ENCODE results near the gene GPR137C. TPM values are rescaled to one million over a fixed set of nuclear protein-coding genes. Genes with fewer than 3 reads are reported as not detected.

The GPR137C gene
- total RNA-seq, 5 donors from 2014 or later (not counting 1 experiment from before 2014, with no cell fraction given), result 0.13 to 0.33 (median 0.15) TPM; not detected in 2

GRCh38 chr14:52547027-52547426 lies 5.6 kb upstream of the GPR137C start:
- peaks cover 7% of the 10 kb centered on the region for H3K36me3 Mint-ChIP-seq
- H3K4me1 ChIP-seq (ENCODE audit: control insufficient read depth in 1 of 2, extremely low read depth in 1 of 2, insufficient read depth in 2 of 2, low read length in 2 of 2), result peaks cover 10 to 12% of the 10 kb centered on the region in 2 experiments
- no peaks in the 10 kb centered on the region for H3K27me3 Mint-ChIP-seq
- H3K27ac ChIP-seq (ENCODE audit: low read length), result no peak overlapping the region
- no peaks in the 10 kb centered on the region for H3K9me3 ChIP-seq
- ATAC-seq (replicated peaks in 1 of 4) (no peak), DNase-seq (no peak)
- CTCF ChIA-PET, result no interaction called here
- no peak overlapping the region for H3K27ac Mint-ChIP-seq
- no peak overlapping the region for H3K4me3 ChIP-seq (ENCODE audit: control insufficient read depth in 1 of 2, extremely low read depth in 1 of 2, low read length in 1 of 2)
- no peaks in the 10 kb centered on the region for H3K27me3 ChIP-seq (replicated peaks in 1 of 2; ENCODE audit: control insufficient read depth in 2 of 2, extremely low read depth in 1 of 2, insufficient read depth in 2 of 2, low read length in 1 of 2)
- 83% methylated on average over 1 of the region's 2 CpGs for WGBS (ENCODE audit: insufficient coverage)
- peaks cover 33 to 45% (median 35%) of the 10 kb centered on the region in 3 donors for H3K4me1 Mint-ChIP-seq
- H3K4me3 Mint-ChIP-seq, result no peak overlapping the region
- H3K36me3 ChIP-seq (ENCODE audit: control insufficient read depth in 2 of 2, extremely low read depth in 1 of 2, insufficient read depth in 1 of 2, low read length in 1 of 2), result peaks cover 0 to 2% of the 10 kb centered on the region in 2 donors
- H3K9me3 Mint-ChIP-seq, result no peaks in the 10 kb centered on the region
- POLR2A ChIA-PET, result no interaction called here

GRCh38 chr14:52547526-52547925 lies 5.1 kb upstream of the GPR137C start:
- ATAC-seq (replicated peaks in 1 of 4) (no peak), DNase-seq (no peak)
- H3K36me3 Mint-ChIP-seq, result peaks cover 4% of the 10 kb centered on the region
- Histone ChIP-seq H3K4me1 (ENCODE audit: control insufficient read depth in 1 of 2, extremely low read depth in 1 of 2, insufficient read depth in 2 of 2, low read length in 2 of 2) (peaks cover 10 to 12% of the 10 kb centered on the region in 2 experiments), H3K27ac (ENCODE audit: low read length) (no peak overlapping the region), H3K4me3 (ENCODE audit: control insufficient read depth in 1 of 2, extremely low read depth in 1 of 2, low read length in 1 of 2) (no peak overlapping the region), H3K27me3 (replicated peaks in 1 of 2; ENCODE audit: control insufficient read depth in 2 of 2, extremely low read depth in 1 of 2, insufficient read depth in 2 of 2, low read length in 1 of 2) (no peaks in the 10 kb centered on the region), H3K9me3 (no peaks in the 10 kb centered on the region), H3K36me3 (ENCODE audit: control insufficient read depth in 2 of 2, extremely low read depth in 1 of 2, insufficient read depth in 1 of 2, low read length in 1 of 2) (peaks cover 0 to 2% of the 10 kb centered on the region in 2 donors)
- H3K4me3 Mint-ChIP-seq, result no peak overlapping the region
- peaks cover 33 to 46% (median 35%) of the 10 kb centered on the region in 3 donors for H3K4me1 Mint-ChIP-seq
- no peaks in the 10 kb centered on the region for H3K9me3 Mint-ChIP-seq
- H3K27ac Mint-ChIP-seq, result no peak overlapping the region
- ChIA-PET CTCF (no interaction called here), POLR2A (no interaction called here)
- WGBS (ENCODE audit: insufficient coverage), result no CpG with 5 or more reads among the region's 3 CpGs
- H3K27me3 Mint-ChIP-seq, result no peaks in the 10 kb centered on the region

- H3K27me3 ChIP-seq (replicated peaks in 1 of 2; ENCODE audit: control insufficient read depth in 2 of 2, extremely low read depth in 1 of 2, insufficient read depth in 2 of 2, low read length in 1 of 2), result no peaks in the 10 kb centered on the region
- ATAC-seq (replicated peaks in 1 of 4), result no peak
- H3K36me3 ChIP-seq (ENCODE audit: control insufficient read depth in 2 of 2, extremely low read depth in 1 of 2, insufficient read depth in 1 of 2, low read length in 1 of 2), result no peaks in the 10 kb centered on the region
- no peak for DNase-seq
- ChIA-PET CTCF (interaction anchor here (0.6 to 0.7 kb wide), 2 partner anchors 93 to 123 kb away, joined by 3 to 5 read pairs; no protein-coding TSS in a partner anchor), POLR2A (no interaction called here)
- peaks cover 14 to 21% of the 10 kb centered on the region in 2 experiments for H3K4me1 ChIP-seq (ENCODE audit: control insufficient read depth in 1 of 2, extremely low read depth in 1 of 2, insufficient read depth in 2 of 2, low read length in 2 of 2)
- no peak overlapping the region for H3K27ac ChIP-seq (ENCODE audit: low read length)
- no peaks in the 10 kb centered on the region for H3K9me3 ChIP-seq
- H3K4me3 ChIP-seq (ENCODE audit: control insufficient read depth in 1 of 2, extremely low read depth in 1 of 2, low read length in 1 of 2), result no peak overlapping the region
- Mint-ChIP-seq H3K36me3 (no peaks in the 10 kb centered on the region), H3K4me3 (peak overlapping the region; percentile 88 to 96 (median 88)), H3K4me1 (peaks cover 33 to 47% (median 34%) of the 10 kb centered on the region in 3 donors), H3K27me3 (peaks cover 0 to 7% of the 10 kb centered on the region in 2 donors), H3K9me3 (no peaks in the 10 kb centered on the region), H3K27ac (no peak overlapping the region)
- 100% methylated on average over 2 of the region's 3 CpGs for WGBS (ENCODE audit: insufficient coverage)
These were observed 2.0 kb upstream of the GPR137C start for GRCh38 chr14:52550661-52551060.

DNA sequence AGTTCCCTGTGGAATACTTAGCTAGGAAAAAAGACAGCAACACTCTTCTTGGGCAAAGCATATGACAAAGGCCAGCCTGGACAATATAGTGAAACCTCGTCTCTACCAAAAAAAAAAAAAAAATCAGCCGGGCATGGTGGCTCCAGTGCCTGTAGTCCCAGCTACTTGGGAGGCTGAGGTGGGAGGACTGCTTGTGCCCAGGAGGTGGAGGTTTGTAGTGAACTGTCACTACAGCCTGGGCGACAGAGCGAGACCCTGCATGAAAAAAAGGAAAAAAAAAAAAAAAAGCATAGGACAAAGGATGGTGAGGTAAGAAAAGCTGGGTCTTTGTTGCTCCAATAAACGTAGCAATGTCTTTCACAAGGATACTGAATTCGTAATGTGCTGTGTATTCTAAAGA lies 1.4 kb upstream of the GPR137C start:
- Histone ChIP-seq H3K36me3 (ENCODE audit: control insufficient read depth in 2 of 2, extremely low read depth in 1 of 2, insufficient read depth in 1 of 2, low read length in 1 of 2) (no peaks in the 10 kb centered on the region), H3K9me3 (no peaks in the 10 kb centered on the region), H3K27ac (ENCODE audit: low read length) (no peak overlapping the region), H3K27me3 (replicated peaks in 1 of 2; ENCODE audit: control insufficient read depth in 2 of 2, extremely low read depth in 1 of 2, insufficient read depth in 2 of 2, low read length in 1 of 2) (no peaks in the 10 kb centered on the region), H3K4me3 (ENCODE audit: control insufficient read depth in 1 of 2, extremely low read depth in 1 of 2, low read length in 1 of 2) (peak overlapping the region in 1 of 2 donors; percentile 86), H3K4me1 (ENCODE audit: control insufficient read depth in 1 of 2, extremely low read depth in 1 of 2, insufficient read depth in 2 of 2, low read length in 2 of 2) (peaks cover 14 to 21% of the 10 kb centered on the region in 2 experiments)
- POLR2A ChIA-PET, result no interaction called here
- DNase-seq (no peak), ATAC-seq (replicated peaks in 1 of 4) (no peak)
- Mint-ChIP-seq H3K4me3 (peak overlapping the region; percentile 88 to 96 (median 88)), H3K9me3 (no peaks in the 10 kb centered on the region), H3K27me3 (peaks cover 0 to 9% of the 10 kb centered on the region in 2 donors), H3K4me1 (peaks cover 33 to 41% (median 33%) of the 10 kb centered on the region in 3 donors), H3K27ac (peak overlapping the region; percentile 82 to 94), H3K36me3 (no peaks in the 10 kb centered on the region)
- WGBS (ENCODE audit: insufficient coverage), result 75% methylated on average over 4 of the region's 6 CpGs
- CTCF ChIA-PET, result interaction anchor here (0.6 to 1.7 kb wide), 5 partner anchors 11 to 320 kb away, joined by 3 to 7 read pairs (median 4); partner anchors contain the start of gene STYX (in 1 of the 2)

DNA sequence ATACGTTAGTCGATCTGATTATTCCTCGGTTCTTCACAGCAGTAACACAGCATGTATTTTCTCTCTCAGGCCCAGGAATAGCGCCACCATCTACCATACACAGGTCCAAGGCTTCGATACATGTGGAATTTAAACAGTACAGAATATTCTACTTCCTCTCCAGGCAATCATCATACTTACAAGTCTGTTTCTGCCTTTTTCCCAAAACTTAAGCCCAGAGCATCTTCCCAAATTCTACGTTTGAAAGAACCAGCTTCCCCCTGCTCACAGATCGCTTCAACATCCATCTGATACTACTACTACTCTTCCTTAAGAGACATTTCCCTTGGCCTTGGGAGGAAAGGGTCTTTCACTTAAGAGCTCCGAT lies 957 bp upstream of the GPR137C start:
- Mint-ChIP-seq H3K4me3 (peak overlapping the region; percentile 88 to 96 (median 88)), H3K4me1 (peaks cover 33 to 40% (median 33%) of the 10 kb centered on the region in 3 donors), H3K27me3 (peaks cover 0 to 14% of the 10 kb centered on the region in 2 donors), H3K36me3 (no peaks in the 10 kb centered on the region), H3K27ac (peak overlapping the region; percentile 82 to 94), H3K9me3 (no peaks in the 10 kb centered on the region)
- POLR2A ChIA-PET, result interaction anchor here (0.5 to 1.1 kb wide), 9 partner anchors 11 to 1813 kb away, joined by 3 to 5 read pairs (median 3); partner anchors contain the start of gene STYX (in 1 of the 2)
- no peaks in the 10 kb centered on the region for H3K36me3 ChIP-seq (ENCODE audit: control insufficient read depth in 2 of 2, extremely low read depth in 1 of 2, insufficient read depth in 1 of 2, low read length in 1 of 2)
- H3K9me3 ChIP-seq, result no peaks in the 10 kb centered on the region
- H3K27me3 ChIP-seq (replicated peaks in 1 of 2; ENCODE audit: control insufficient read depth in 2 of 2, extremely low read depth in 1 of 2, insufficient read depth in 2 of 2, low read length in 1 of 2), result no peaks in the 10 kb centered on the region
- H3K4me1 ChIP-seq (ENCODE audit: control insufficient read depth in 1 of 2, extremely low read depth in 1 of 2, insufficient read depth in 2 of 2, low read length in 2 of 2), result peaks cover 14 to 21% of the 10 kb centered on the region in 2 experiments
- H3K4me3 ChIP-seq (ENCODE audit: control insufficient read depth in 1 of 2, extremely low read depth in 1 of 2, low read length in 1 of 2), result peak overlapping the region; percentile 80 to 86
- DNase-seq, result peak in 1 of 35 experiments; percentile 43
- peak overlapping the region; percentile 85 for H3K27ac ChIP-seq (ENCODE audit: low read length)
- 5% methylated on average over 7 of the region's 8 CpGs for WGBS (ENCODE audit: insufficient coverage)
- CTCF ChIA-PET, result interaction anchor here (0.6 to 1.7 kb wide), 5 partner anchors 12 to 320 kb away, joined by 3 to 7 read pairs (median 4); partner anchors contain the start of gene STYX (in 1 of the 2)
- ATAC-seq (replicated peaks in 1 of 4), result no peak

- CTCF ChIA-PET, result interaction anchor here in 1 of 2 donors (0.6 to 1.7 kb wide), 4 partner anchors 10 to 254 kb away, joined by 3 to 7 read pairs (median 4); no protein-coding TSS in a partner anchor
- no peaks in the 10 kb centered on the region for H3K9me3 Mint-ChIP-seq
- WGBS (ENCODE audit: insufficient coverage), result under 1% methylated on average over 65 of the region's 69 CpGs
These were observed 500 bp downstream of the GPR137C start for GRCh38 chr14:52553002-52553670.

More at GRCh38 chr14:52553002-52553670, 500 bp downstream of the GPR137C start:
- Mint-ChIP-seq H3K27ac (peak overlapping the region in 1 of 2 donors; percentile 63), H3K4me1 (peaks cover 27 to 35% (median 28%) of the 10 kb centered on the region in 3 donors), H3K27me3 (peaks cover 0 to 15% of the 10 kb centered on the region in 2 donors), H3K36me3 (no peaks in the 10 kb centered on the region), H3K4me3 (peak overlapping the region; percentile 93 to 96 (median 94))
- H3K27me3 ChIP-seq (replicated peaks in 1 of 2; ENCODE audit: control insufficient read depth in 2 of 2, extremely low read depth in 1 of 2, insufficient read depth in 2 of 2, low read length in 1 of 2), result no peaks in the 10 kb centered on the region
- peak; percentile 9 to 67 (median 38) for DNase-seq
- H3K4me1 ChIP-seq (ENCODE audit: control insufficient read depth in 1 of 2, extremely low read depth in 1 of 2, insufficient read depth in 2 of 2, low read length in 2 of 2), result peaks cover 14 to 21% of the 10 kb centered on the region in 2 experiments
- no peaks in the 10 kb centered on the region for H3K36me3 ChIP-seq (ENCODE audit: control insufficient read depth in 2 of 2, extremely low read depth in 1 of 2, insufficient read depth in 1 of 2, low read length in 1 of 2)
- H3K4me3 ChIP-seq (ENCODE audit: control insufficient read depth in 1 of 2, extremely low read depth in 1 of 2, low read length in 1 of 2), result peak overlapping the region; percentile 76 to 95
- ATAC-seq (replicated peaks in 1 of 4), result peak; percentile 30 to 43 (median 40)
- H3K27ac ChIP-seq (ENCODE audit: low read length), result peak overlapping the region; percentile 41
- POLR2A ChIA-PET, result interaction anchor here (0.6 to 1.0 kb wide), 8 partner anchors 36 to 665 kb away, joined by 3 to 8 read pairs (median 4); no protein-coding TSS in a partner anchor
- H3K9me3 ChIP-seq, result no peaks in the 10 kb centered on the region
